Measurements from ENCODE around the gene RSPH10B. TPM values are rescaled to one million over a fixed set of nuclear protein-coding genes. Genes with fewer than 3 reads are reported as not detected.
A peak's percentile ranks its signal among the peaks of the same experiment; 100 is the strongest.
"Not testable (repeated sequence)": the region's sequence is repeated elsewhere in the genome, so short reads cannot be mapped to it uniquely, and the experiment has no call there.

RSPH10B gene
- total RNA-seq, 6 experiments from 2014 or later: 0.24 TPM; not detected in 5

DNA sequence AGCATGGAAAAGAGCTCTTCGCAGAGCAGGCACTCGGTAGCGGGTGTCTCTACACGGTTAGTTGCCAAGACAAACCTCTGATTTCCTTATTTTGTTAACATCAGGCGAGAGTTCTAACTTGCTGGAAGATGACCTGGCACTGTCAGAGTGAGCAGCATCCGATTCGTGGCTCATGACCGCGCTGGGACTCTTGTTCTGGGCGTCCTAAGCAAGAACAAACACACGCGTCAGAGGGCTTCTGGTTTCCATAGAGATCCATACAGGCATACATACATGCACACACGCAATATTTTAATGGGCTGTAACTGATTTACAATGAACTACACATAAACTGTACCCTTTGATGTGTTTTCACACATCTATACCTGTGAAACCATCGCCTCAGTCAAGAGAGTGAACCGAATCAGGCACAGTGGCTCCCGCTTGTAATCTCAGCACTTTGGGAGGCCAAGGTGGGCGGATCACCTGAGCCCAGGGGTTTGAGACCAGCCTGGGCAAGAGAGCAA lies 35.5 kb downstream of the RSPH10B start:
- not testable (repeated sequence) for H3K4me1 Mint-ChIP-seq (ENCODE audit: low read depth); H3K4me3 Mint-ChIP-seq; H3K36me3 Mint-ChIP-seq (ENCODE audit: low read depth); H3K27ac Mint-ChIP-seq; H3K9me3 Mint-ChIP-seq; H3K27me3 Mint-ChIP-seq (ENCODE audit: insufficient read depth); DNase-seq

DNA sequence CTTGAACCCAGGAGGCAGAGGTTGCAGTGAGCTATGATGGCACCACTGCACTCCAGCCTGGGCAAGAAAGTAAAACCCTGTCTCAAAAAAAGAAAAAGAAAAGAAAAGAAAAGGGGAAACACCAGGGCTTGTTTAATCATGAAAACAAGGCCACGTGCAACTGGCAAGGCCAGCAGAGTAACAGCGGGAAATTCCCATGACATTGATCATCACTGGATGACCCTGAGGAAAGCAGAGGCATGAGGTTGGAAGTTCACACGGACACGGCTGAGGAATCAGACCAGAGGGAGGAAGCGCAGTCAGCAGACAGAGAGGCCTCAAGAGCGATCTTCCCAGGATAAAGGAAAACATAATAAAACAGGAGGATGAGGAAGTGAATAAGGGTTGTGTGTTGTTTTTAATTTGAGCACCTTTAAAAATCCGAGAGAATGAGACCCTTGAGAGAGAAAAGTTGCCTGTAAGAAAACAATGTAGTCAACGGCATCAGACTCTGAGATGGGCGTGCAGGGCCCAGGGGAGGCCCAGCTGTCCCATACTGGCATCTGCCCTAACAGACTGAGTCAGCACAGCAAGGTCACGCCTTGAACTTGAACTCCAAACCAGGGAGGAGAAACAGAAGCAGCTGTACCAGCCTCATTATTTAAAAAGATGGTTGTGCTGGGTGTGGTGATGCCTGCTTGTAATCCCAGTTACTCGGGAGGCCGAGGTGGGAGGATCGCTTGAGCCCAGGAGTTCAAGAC lies 38.4 kb downstream of the RSPH10B start:
- H3K4me1 Mint-ChIP-seq (ENCODE audit: low read depth); H3K4me3 Mint-ChIP-seq; H3K9me3 Mint-ChIP-seq; H3K36me3 Mint-ChIP-seq (ENCODE audit: low read depth); H3K27me3 Mint-ChIP-seq (ENCODE audit: insufficient read depth): not testable (repeated sequence)
- H3K27ac Mint-ChIP-seq: peak overlapping the region; percentile 71; the same call in 1 of the 2 replicates
- DNase-seq: peak; percentile 59

DNA sequence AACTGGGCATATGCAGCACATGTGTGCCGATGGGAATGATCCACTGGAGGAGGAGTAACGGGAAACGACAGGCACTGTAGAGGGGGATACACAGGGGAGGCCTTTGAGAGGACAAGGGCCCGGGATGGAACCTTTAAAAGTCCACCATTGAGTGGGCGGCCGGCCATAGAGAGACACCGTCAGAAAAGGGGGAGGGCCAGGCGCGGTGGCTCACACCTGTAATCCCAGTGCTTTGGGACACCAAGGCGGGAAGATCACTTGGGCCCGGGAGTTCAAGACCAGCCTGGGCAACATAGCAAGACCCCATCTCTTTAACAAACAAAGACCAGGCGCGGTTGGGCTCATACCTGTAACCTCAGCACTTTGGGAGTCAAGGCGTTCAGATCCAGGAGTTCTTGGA lies 39.2 kb downstream of the RSPH10B start:
- not testable (repeated sequence) for H3K4me3 Mint-ChIP-seq; H3K4me1 Mint-ChIP-seq (ENCODE audit: low read depth); DNase-seq; H3K27me3 Mint-ChIP-seq (ENCODE audit: insufficient read depth); H3K9me3 Mint-ChIP-seq; H3K36me3 Mint-ChIP-seq (ENCODE audit: low read depth)
- H3K27ac Mint-ChIP-seq: peak overlapping the region; percentile 39; the same call in 1 of the 2 replicates

DNA sequence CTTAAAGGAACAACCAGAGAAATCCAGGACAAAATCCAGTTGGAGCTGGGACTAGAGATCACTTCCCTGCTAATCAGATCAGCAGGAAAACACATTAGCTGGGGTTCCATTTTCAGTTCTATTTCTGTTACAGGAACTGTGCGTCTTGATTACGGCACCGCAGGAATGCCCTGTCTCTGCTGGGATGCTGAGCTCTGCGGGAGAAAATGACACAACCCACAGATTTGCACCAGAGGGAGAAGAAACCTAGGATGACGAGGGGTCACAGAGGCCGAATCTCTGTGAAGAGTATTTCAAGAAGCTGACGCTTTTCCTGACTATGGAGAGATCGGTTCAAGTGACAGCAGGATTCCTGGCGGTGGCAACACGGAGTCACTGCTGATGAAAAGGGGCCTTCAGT lies 40.2 kb downstream of the RSPH10B start:
- DNase-seq; H3K36me3 Mint-ChIP-seq (ENCODE audit: low read depth); H3K4me3 Mint-ChIP-seq; H3K9me3 Mint-ChIP-seq; H3K4me1 Mint-ChIP-seq (ENCODE audit: low read depth); H3K27ac Mint-ChIP-seq; H3K27me3 Mint-ChIP-seq (ENCODE audit: insufficient read depth): not testable (repeated sequence)

DNA sequence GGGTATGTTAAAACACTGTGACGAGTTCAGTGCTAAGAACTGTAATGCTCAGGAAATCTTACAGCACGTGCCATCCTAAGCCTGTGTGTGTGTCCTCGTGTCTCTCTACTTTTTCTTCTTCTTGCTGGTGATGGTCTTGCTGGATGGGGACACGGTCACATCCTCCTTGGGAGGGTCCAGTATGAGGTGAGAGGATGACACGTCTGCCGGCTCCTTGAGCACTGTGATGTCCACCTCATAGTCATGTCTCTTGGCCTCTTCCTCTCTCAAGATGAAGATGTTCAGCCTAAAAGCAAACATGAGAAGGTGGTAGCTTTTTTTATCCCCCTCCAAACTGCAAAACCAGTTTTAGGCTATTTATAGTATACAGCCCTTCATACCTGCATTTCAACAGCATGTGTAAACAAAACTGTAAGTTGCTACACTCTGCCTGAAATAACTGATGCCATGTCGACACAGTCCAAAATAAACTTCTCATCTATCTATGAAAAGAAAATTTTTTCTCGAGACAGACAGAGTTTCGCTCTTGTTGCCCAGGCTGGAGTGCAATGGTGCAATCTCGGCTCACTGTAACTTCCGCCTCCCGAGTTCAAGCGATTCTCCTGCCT lies 44.1 kb downstream of the RSPH10B start:
- not testable (repeated sequence) for H3K27ac Mint-ChIP-seq

GRCh38 chr7:5924630-5925029 lies 45.9 kb downstream of the RSPH10B start:
- not testable (repeated sequence) for DNase-seq; H3K4me3 Mint-ChIP-seq; H3K9me3 Mint-ChIP-seq; H3K4me1 Mint-ChIP-seq (ENCODE audit: low read depth); H3K27ac Mint-ChIP-seq; H3K36me3 Mint-ChIP-seq (ENCODE audit: low read depth); H3K27me3 Mint-ChIP-seq (ENCODE audit: insufficient read depth)

More for the DNA sequence above, 44.1 kb downstream of the RSPH10B start:
- not testable (repeated sequence) for H3K27me3 Mint-ChIP-seq (ENCODE audit: insufficient read depth); H3K36me3 Mint-ChIP-seq (ENCODE audit: low read depth); DNase-seq; H3K4me3 Mint-ChIP-seq; H3K4me1 Mint-ChIP-seq (ENCODE audit: low read depth); H3K9me3 Mint-ChIP-seq

DNA sequence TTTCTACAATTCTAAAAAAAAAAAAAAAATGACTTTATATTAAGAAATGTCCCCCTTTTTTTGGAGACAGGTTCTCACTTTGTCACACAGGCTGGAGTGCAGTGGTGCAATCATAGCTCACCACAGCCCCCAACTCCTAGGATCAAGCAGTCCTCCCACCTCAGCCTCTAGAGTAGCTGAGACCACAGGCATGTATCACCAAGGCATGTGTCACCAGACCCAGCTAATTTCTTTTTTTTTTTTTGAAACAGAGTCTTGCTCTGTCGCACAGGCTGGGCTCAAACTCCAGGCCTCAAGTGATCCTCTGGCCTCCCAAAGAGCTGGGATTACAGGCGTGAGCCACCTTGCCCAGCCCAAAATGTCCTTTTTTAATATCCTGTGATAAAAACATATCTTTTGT lies 46.3 kb downstream of the RSPH10B start:
- not testable (repeated sequence) for H3K9me3 Mint-ChIP-seq; H3K27me3 Mint-ChIP-seq (ENCODE audit: insufficient read depth); DNase-seq; H3K4me1 Mint-ChIP-seq (ENCODE audit: low read depth); H3K27ac Mint-ChIP-seq; H3K4me3 Mint-ChIP-seq; H3K36me3 Mint-ChIP-seq (ENCODE audit: low read depth)

DNA sequence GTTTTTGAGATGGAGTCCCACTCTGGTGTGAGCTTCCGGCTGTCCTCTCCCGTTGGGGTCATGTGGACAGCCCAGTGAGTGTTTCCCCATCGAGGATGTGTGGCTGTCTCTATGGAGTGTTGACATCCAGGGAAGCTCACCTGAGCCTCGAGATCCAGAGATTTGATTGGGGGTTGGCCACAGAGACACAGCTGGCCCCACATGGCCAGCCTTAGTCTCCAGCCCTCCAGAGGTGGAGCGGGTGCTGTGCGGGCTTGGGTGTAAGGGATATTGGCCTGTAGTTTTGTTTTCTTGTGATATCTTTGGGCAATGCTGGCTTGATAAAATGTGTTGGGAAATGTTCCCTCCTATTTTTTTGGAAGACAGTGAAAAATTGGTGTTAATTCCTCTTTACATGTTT lies 54.0 kb downstream of the RSPH10B start:
- not testable (repeated sequence) for H3K36me3 Mint-ChIP-seq (ENCODE audit: low read depth); H3K9me3 Mint-ChIP-seq; DNase-seq

DNA sequence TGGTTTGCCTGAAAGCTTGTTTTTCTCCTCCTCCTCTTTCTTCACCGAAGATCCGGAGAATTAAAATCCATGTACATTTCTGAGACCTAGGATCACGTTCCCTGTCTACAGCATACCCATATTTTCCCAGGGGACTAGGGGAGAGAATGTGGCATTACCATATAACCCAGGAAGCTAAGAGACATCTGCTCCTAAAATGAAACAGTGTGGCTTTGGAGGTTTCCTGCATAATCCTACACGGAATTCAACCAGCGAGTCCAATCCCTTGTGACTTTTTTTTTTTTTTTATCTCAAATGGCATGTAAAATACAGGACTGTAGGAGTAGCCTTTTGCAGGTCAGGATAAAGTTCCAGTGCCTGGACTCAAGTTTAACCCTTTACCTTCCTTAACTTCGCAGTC lies 61.7 kb downstream of the RSPH10B start:
- not testable (repeated sequence) for H3K4me3 Mint-ChIP-seq; H3K27me3 Mint-ChIP-seq (ENCODE audit: insufficient read depth); H3K36me3 Mint-ChIP-seq (ENCODE audit: low read depth); H3K4me1 Mint-ChIP-seq (ENCODE audit: low read depth); DNase-seq; H3K27ac Mint-ChIP-seq; H3K9me3 Mint-ChIP-seq

More for the DNA sequence above, 54.0 kb downstream of the RSPH10B start:
- not testable (repeated sequence) for H3K4me1 Mint-ChIP-seq (ENCODE audit: low read depth); H3K27me3 Mint-ChIP-seq (ENCODE audit: insufficient read depth); H3K27ac Mint-ChIP-seq; H3K4me3 Mint-ChIP-seq

- DNase-seq; H3K36me3 Mint-ChIP-seq (ENCODE audit: low read depth); H3K4me1 Mint-ChIP-seq (ENCODE audit: low read depth); H3K27me3 Mint-ChIP-seq (ENCODE audit: insufficient read depth); H3K4me3 Mint-ChIP-seq; H3K27ac Mint-ChIP-seq; H3K9me3 Mint-ChIP-seq: not testable (repeated sequence)
Measured at GRCh38 chr7:5904726-5905125, 65.8 kb downstream of the RSPH10B start.

- H3K4me3 Mint-ChIP-seq; H3K4me1 Mint-ChIP-seq (ENCODE audit: low read depth); H3K36me3 Mint-ChIP-seq (ENCODE audit: low read depth); DNase-seq; H3K9me3 Mint-ChIP-seq; H3K27ac Mint-ChIP-seq; H3K27me3 Mint-ChIP-seq (ENCODE audit: insufficient read depth): not testable (repeated sequence)
Measured at GRCh38 chr7:5903002-5903401, 67.5 kb downstream of the RSPH10B start.
